Mucosa of rectum (tissue), 2 donors: Measurements from ENCODE around the gene PCDHB6.
"Not testable (repeated sequence)": the region's sequence is repeated elsewhere in the genome, so short reads cannot be mapped to it uniquely, and the experiment has no call there.

Source experiments
- H3K27ac ChIP-seq, 2 donors: one replicate each; pipeline ENCODE4 v1.7.0; 2013; ENCODE audit warnings: inconsistent platforms in 2 of 2, low read depth in 2 of 2, low read length in 2 of 2
- H3K27me3 ChIP-seq, 2 donors: one replicate each; pipeline ENCODE4 v1.7.0; 2013; ENCODE audit warnings: low read length in 2 of 2; ENCODE audit not compliant: control insufficient read depth in 2 of 2, insufficient read depth in 2 of 2
- H3K36me3 ChIP-seq, 2 donors: one replicate each; pipeline ENCODE4 v1.7.0; 2013; ENCODE audit warnings: low read length in 2 of 2; ENCODE audit not compliant: control insufficient read depth in 2 of 2, insufficient read depth in 2 of 2
- H3K4me1 ChIP-seq, 2 donors: one replicate each; pipeline ENCODE4 v1.7.0; 2013; ENCODE audit warnings: low read length in 2 of 2, mild to moderate bottlenecking in 1 of 2; ENCODE audit not compliant: control insufficient read depth in 2 of 2, insufficient read depth in 2 of 2
- H3K4me3 ChIP-seq, 2 donors: one replicate each; pipeline ENCODE4 v1.7.0; 2013; ENCODE audit warnings: low read length in 2 of 2
- H3K9ac ChIP-seq, 2 donors: one replicate each; pipeline ENCODE4 v1.7.0; 2013; ENCODE audit warnings: low read length in 2 of 2, low read depth in 1 of 2, mild to moderate bottlenecking in 1 of 2
- H3K9me3 ChIP-seq, 2 donors: one replicate each; pipeline ENCODE4 v1.7.0; 2013; ENCODE audit warnings: low read length in 2 of 2; ENCODE audit not compliant: control insufficient read depth in 2 of 2
- donor health status: healthy.
- donor health status: Normal muscosa, but diverticular disease.

Gene PCDHB6

DNA sequence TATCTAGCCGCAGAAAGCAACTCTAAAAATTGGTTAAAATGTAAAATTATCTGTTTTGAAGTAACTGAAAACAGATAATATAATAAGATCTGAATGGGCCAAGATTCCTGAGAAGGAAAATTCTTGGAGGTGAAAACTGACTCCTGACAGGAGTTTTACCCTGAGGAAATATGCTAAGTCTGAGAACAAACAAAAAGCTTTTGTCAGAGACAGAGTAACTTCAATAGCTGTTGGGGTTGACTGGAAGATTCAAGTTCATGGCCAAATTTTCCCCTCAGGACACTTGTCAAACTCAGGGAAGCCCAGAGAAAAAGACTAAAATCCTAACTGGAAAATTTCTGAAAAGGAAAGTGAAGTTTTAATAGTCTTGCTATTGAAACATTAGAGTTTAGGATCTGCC, 22.6 kb upstream of the PCDHB6 start:
- no peaks in the 10 kb centered on the region for H3K27me3 ChIP-seq
- no peaks in the 10 kb centered on the region for H3K36me3 ChIP-seq
- no peaks in the 10 kb centered on the region for H3K4me1 ChIP-seq
- peaks cover 0 to 4% of the 10 kb centered on the region in 2 donors for H3K9me3 ChIP-seq
- no peak overlapping the region for H3K27ac ChIP-seq
- H3K4me3 ChIP-seq: no peak overlapping the region
- no peak overlapping the region for H3K9ac ChIP-seq

GRCh38 chr5:141135030-141135717, 14.7 kb upstream of the PCDHB6 start, which contains the start of gene PCDHB5:
TSS of gene PCDHB5 (plus strand) at chr5:141135206. CDS start at chr5:141135435, 229 bp downstream.
- H3K36me3 ChIP-seq: no peaks in the 10 kb centered on the region
- no peaks in the 10 kb centered on the region for H3K27me3 ChIP-seq
- no peak within 1 kb of the TSS for H3K27ac ChIP-seq
- no peak within 1 kb of the TSS for H3K9ac ChIP-seq
- no peaks in the 10 kb centered on the region for H3K4me1 ChIP-seq
- H3K9me3 ChIP-seq: peaks cover 7 to 16% of the 10 kb centered on the region in 2 donors
- peak within 1 kb of the TSS in 1 of 2 donors; percentile 23 for H3K4me3 ChIP-seq

- no peaks in the 10 kb centered on the region for H3K27me3 ChIP-seq
- H3K9me3 ChIP-seq: peaks cover 7 to 16% of the 10 kb centered on the region in 2 donors
- no peaks in the 10 kb centered on the region for H3K4me1 ChIP-seq
- no peak overlapping the region for H3K27ac ChIP-seq
- H3K9ac ChIP-seq: no peak overlapping the region
- H3K4me3 ChIP-seq: no peak overlapping the region
- no peaks in the 10 kb centered on the region for H3K36me3 ChIP-seq
Measured at GRCh38 chr5:141135718-141136266, 14.1 kb upstream of the PCDHB6 start.

DNA sequence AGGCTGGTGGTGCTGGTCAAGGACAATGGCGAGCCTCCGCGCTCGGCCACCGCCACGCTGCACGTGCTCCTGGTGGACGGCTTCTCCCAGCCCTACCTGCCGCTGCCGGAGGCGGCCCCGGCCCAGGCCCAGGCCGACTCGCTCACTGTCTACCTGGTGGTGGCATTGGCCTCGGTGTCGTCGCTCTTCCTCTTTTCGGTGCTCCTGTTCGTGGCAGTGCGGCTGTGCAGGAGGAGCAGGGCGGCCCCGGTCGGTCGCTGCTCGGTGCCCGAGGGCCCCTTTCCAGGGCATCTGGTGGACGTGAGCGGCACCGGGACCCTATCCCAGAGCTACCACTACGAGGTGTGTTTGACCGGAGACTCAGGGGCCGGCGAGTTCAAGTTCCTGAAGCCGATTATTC, 12.5 kb upstream of the PCDHB6 start:
- H3K36me3 ChIP-seq, H3K4me1 ChIP-seq, H3K27me3 ChIP-seq, H3K27ac ChIP-seq, H3K9ac ChIP-seq, H3K4me3 ChIP-seq: not testable (repeated sequence)
- H3K9me3 ChIP-seq: peaks cover 7 to 16% of the 10 kb centered on the region in 2 donors

- no peaks in the 10 kb centered on the region for H3K27me3 ChIP-seq
- no peak overlapping the region for H3K27ac ChIP-seq
- no peaks in the 10 kb centered on the region for H3K4me1 ChIP-seq
- H3K36me3 ChIP-seq: no peaks in the 10 kb centered on the region
- no peak overlapping the region for H3K4me3 ChIP-seq
- peaks cover 5 to 7% of the 10 kb centered on the region in 2 donors for H3K9me3 ChIP-seq
- H3K9ac ChIP-seq: no peak overlapping the region
Measured at GRCh38 chr5:141150224-141150992, 551 bp downstream of the PCDHB6 start.

DNA sequence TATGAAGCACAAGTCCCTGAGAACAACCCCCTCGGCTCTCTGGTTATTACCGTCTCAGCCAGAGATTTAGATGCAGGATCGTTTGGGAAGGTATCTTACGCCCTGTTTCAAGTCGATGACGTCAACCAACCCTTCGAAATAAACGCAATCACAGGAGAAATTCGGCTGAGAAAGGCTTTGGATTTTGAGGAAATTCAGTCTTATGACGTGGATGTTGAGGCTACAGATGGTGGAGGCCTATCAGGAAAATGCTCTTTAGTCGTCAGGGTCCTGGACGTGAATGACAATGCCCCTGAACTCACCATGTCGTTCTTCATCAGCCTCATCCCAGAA, 1.1 kb downstream of the PCDHB6 start:
- H3K27me3 ChIP-seq: no peaks in the 10 kb centered on the region
- no peaks in the 10 kb centered on the region for H3K4me1 ChIP-seq
- H3K9me3 ChIP-seq: peaks cover 5 to 7% of the 10 kb centered on the region in 2 donors
- H3K36me3 ChIP-seq: no peaks in the 10 kb centered on the region
- H3K4me3 ChIP-seq: no peak overlapping the region
- no peak overlapping the region for H3K27ac ChIP-seq
- H3K9ac ChIP-seq: no peak overlapping the region

GRCh38 chr5:141151632-141152031, 1.8 kb downstream of the PCDHB6 start:
- not testable (repeated sequence) for H3K4me3 ChIP-seq, H3K4me1 ChIP-seq, H3K27ac ChIP-seq, H3K27me3 ChIP-seq, H3K36me3 ChIP-seq, H3K9ac ChIP-seq
- H3K9me3 ChIP-seq: peaks cover 5 to 10% of the 10 kb centered on the region in 2 donors

- H3K36me3 ChIP-seq, H3K27ac ChIP-seq, H3K4me3 ChIP-seq, H3K27me3 ChIP-seq, H3K4me1 ChIP-seq, H3K9ac ChIP-seq: not testable (repeated sequence)
- H3K9me3 ChIP-seq: peaks cover 5 to 14% of the 10 kb centered on the region in 2 donors
Measured at GRCh38 chr5:141152096-141152495, 2.2 kb downstream of the PCDHB6 start.

- Histone ChIP-seq H3K4me3 (no peak overlapping the region), H3K27ac (no peak overlapping the region), H3K27me3 (no peaks in the 10 kb centered on the region), H3K36me3 (no peaks in the 10 kb centered on the region), H3K4me1 (no peaks in the 10 kb centered on the region), H3K9ac (no peak overlapping the region), H3K9me3 (peaks cover 5 to 8% of the 10 kb centered on the region in 2 donors)
Measured at GRCh38 chr5:141155540-141156374, 5.9 kb downstream of the PCDHB6 start.

DNA sequence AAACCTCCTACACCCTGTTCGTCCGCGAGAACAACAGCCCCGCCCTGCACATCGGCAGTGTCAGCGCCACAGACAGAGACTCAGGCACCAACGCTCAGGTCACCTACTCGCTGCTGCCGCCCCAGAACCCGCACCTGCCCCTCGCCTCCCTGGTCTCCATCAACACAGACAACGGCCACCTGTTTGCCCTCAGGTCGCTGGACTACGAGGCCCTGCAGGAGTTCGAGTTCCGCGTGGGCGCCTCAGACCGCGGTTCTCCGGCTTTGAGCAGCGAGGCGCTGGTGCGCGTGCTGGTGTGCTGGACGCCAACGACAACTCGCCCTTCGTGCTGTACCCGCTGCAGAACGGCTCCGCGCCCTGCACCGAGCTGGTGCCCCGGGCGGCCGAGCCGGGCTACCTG, 7.5 kb downstream of the PCDHB6 start:
- H3K4me1 ChIP-seq, H3K9ac ChIP-seq: not testable (repeated sequence)

More for the DNA sequence above, 7.5 kb downstream of the PCDHB6 start:
- H3K27me3 ChIP-seq, H3K36me3 ChIP-seq, H3K27ac ChIP-seq, H3K4me3 ChIP-seq, H3K9me3 ChIP-seq: not testable (repeated sequence)
